ENCODE measurements around the gene ZNF282.

DNA sequence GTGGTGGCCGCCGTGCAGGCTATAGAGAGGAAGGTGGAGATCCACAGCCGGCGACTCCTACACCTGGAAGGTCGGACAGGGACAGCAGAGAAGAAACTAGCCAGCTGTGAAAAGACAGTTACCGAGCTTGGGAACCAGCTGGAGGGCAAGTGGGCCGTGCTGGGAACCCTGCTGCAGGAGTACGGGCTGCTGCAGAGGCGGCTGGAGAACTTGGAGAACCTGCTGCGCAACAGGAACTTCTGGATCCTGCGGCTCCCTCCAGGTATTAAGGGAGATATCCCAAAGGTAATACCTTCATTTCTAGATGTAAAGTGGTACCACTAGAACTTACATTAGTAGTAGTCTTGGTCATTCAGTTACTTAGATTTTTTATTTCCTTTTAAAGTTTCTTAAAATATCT is 41.3 kb upstream of the ZNF282 start:
- TF ChIP-seq TAF1 (IDR thresholded peaks at IDR 0.05; ENCODE audit: low read depth) = no peak
- TF ChIP-seq, protein P1, sequence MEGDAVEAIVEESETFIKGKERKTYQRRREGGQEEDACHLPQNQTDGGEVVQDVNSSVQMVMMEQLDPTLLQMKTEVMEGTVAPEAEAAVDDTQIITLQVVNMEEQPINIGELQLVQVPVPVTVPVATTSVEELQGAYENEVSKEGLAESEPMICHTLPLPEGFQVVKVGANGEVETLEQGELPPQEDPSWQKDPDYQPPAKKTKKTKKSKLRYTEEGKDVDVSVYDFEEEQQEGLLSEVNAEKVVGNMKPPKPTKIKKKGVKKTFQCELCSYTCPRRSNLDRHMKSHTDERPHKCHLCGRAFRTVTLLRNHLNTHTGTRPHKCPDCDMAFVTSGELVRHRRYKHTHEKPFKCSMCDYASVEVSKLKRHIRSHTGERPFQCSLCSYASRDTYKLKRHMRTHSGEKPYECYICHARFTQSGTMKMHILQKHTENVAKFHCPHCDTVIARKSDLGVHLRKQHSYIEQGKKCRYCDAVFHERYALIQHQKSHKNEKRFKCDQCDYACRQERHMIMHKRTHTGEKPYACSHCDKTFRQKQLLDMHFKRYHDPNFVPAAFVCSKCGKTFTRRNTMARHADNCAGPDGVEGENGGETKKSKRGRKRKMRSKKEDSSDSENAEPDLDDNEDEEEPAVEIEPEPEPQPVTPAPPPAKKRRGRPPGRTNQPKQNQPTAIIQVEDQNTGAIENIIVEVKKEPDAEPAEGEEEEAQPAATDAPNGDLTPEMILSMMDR (IDR thresholded peaks at IDR 0.05; ENCODE audit: poor library complexity, severe bottlenecking) = no peak
- no peak for TF ChIP-seq EP300 (conservative IDR thresholded peaks at IDR 0.05; ENCODE audit: poor library complexity, severe bottlenecking)
- TF ChIP-seq POLR2AphosphoS5 (IDR thresholded peaks at IDR 0.05) = no peak
- TF ChIP-seq MXI1 (conservative IDR thresholded peaks at IDR 0.05; ENCODE audit: poor library complexity, severe bottlenecking) = no peak
- no peak for TF ChIP-seq RAD21 (conservative IDR thresholded peaks at IDR 0.05)
- no peak for TF ChIP-seq EZH2 (IDR thresholded peaks at IDR 0.05; ENCODE audit: borderline replicate concordance, insufficient read depth, low read length, poor library complexity, severe bottlenecking)
- no peak for TF ChIP-seq SMC3 (conservative IDR thresholded peaks at IDR 0.05; ENCODE audit: poor library complexity)
- TF ChIP-seq, protein P2, sequence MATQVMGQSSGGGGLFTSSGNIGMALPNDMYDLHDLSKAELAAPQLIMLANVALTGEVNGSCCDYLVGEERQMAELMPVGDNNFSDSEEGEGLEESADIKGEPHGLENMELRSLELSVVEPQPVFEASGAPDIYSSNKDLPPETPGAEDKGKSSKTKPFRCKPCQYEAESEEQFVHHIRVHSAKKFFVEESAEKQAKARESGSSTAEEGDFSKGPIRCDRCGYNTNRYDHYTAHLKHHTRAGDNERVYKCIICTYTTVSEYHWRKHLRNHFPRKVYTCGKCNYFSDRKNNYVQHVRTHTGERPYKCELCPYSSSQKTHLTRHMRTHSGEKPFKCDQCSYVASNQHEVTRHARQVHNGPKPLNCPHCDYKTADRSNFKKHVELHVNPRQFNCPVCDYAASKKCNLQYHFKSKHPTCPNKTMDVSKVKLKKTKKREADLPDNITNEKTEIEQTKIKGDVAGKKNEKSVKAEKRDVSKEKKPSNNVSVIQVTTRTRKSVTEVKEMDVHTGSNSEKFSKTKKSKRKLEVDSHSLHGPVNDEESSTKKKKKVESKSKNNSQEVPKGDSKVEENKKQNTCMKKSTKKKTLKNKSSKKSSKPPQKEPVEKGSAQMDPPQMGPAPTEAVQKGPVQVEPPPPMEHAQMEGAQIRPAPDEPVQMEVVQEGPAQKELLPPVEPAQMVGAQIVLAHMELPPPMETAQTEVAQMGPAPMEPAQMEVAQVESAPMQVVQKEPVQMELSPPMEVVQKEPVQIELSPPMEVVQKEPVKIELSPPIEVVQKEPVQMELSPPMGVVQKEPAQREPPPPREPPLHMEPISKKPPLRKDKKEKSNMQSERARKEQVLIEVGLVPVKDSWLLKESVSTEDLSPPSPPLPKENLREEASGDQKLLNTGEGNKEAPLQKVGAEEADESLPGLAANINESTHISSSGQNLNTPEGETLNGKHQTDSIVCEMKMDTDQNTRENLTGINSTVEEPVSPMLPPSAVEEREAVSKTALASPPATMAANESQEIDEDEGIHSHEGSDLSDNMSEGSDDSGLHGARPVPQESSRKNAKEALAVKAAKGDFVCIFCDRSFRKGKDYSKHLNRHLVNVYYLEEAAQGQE (IDR thresholded peaks at IDR 0.05; ENCODE audit: borderline replicate concordance) = no peak
